Mesodermal cell (in vitro differentiated cells): ENCODE data around the gene JAK1.

Experiments
- H3K27ac ChIP-seq: 2 replicates; pipeline ENCODE4 v1.7.0; 2013; ENCODE audit warnings: mild to moderate bottlenecking, low read depth, low read length, moderate library complexity; ENCODE audit not compliant: severe bottlenecking
- H3K36me3 ChIP-seq: 2 replicates; pipeline ENCODE4 v1.7.1; 2013; ENCODE audit warnings: mild to moderate bottlenecking, low read length, moderate library complexity; ENCODE audit not compliant: control insufficient read depth, insufficient read depth
- H3K4me1 ChIP-seq: one replicate; pipeline ENCODE4 v1.7.1; 2013; ENCODE audit warnings: mild to moderate bottlenecking, low read length; ENCODE audit not compliant: insufficient read depth, control insufficient read depth, poor library complexity, severe bottlenecking
- H3K4me3 ChIP-seq: 2 replicates; pipeline ENCODE4 v1.7.0; 2013; ENCODE audit warnings: low read length, control low read depth, mild to moderate bottlenecking; ENCODE audit not compliant: insufficient read depth, poor library complexity, severe bottlenecking; ENCODE audit errors: extremely low read depth
- H3K9me3 ChIP-seq: 2 replicates; pipeline ENCODE4 v1.7.1; 2013; ENCODE audit warnings: mild to moderate bottlenecking, low read length, moderate library complexity; ENCODE audit not compliant: control insufficient read depth
- WGBS, 2 experiments: methylation state at CpG; one replicate each; pipeline ENCODE4 v1.1.5; 2013; ENCODE audit warnings: missing lambda C conversion rate in 2 of 2; ENCODE audit not compliant: insufficient coverage in 2 of 2; 5-methylcytosine and 5-hydroxymethylcytosine counted together

JAK1 gene

GRCh38 chr1:64847666-64848065, 118.7 kb downstream of the JAK1 start:
- 69 to 83% methylated on average over 2 to 4 of the region's 4 CpGs for WGBS, 2 experiments
- H3K4me3 ChIP-seq, result no peak overlapping the region
- no peak overlapping the region for H3K27ac ChIP-seq
- H3K4me1 ChIP-seq, result no peaks in the 10 kb centered on the region
- H3K36me3 ChIP-seq, result peaks cover 83% of the 10 kb centered on the region
- no peaks in the 10 kb centered on the region for H3K9me3 ChIP-seq

GRCh38 chr1:64846573-64847430, 119.5 kb downstream of the JAK1 start:
- Histone ChIP-seq H3K36me3 (peaks cover 77% of the 10 kb centered on the region), H3K4me1 (no peaks in the 10 kb centered on the region), H3K9me3 (no peaks in the 10 kb centered on the region), H3K27ac (no peak overlapping the region), H3K4me3 (no peak overlapping the region)
- 90 to 95% methylated on average over 6 to 8 of the region's 10 CpGs for WGBS, 2 experiments

- no peaks in the 10 kb centered on the region for H3K9me3 ChIP-seq
- peaks cover 4% of the 10 kb centered on the region for H3K4me1 ChIP-seq
- H3K36me3 ChIP-seq, result peaks cover 77% of the 10 kb centered on the region
- H3K27ac ChIP-seq, result no peak overlapping the region
- no peak overlapping the region for H3K4me3 ChIP-seq
- 94 to 95% methylated on average over 11 of the region's 13 CpGs for WGBS, 2 experiments
Observed at GRCh38 chr1:64845831-64846425, 120.4 kb downstream of the JAK1 start.

GRCh38 chr1:64844609-64845008, 121.7 kb downstream of the JAK1 start:
- peaks cover 4% of the 10 kb centered on the region for H3K4me1 ChIP-seq

GRCh38 chr1:64844175-64844574, 122.2 kb downstream of the JAK1 start:
- Histone ChIP-seq H3K9me3 (no peaks in the 10 kb centered on the region), H3K4me1 (peaks cover 4% of the 10 kb centered on the region), H3K27ac (no peak overlapping the region), H3K4me3 (no peak overlapping the region), H3K36me3 (peaks cover 76% of the 10 kb centered on the region)
- WGBS, 2 experiments, result 92 to 99% methylated on average over 3 to 7 of the region's 7 CpGs

More at GRCh38 chr1:64844609-64845008, 121.7 kb downstream of the JAK1 start:
- Histone ChIP-seq H3K9me3 (no peaks in the 10 kb centered on the region), H3K4me3 (no peak overlapping the region), H3K27ac (no peak overlapping the region), H3K36me3 (peaks cover 76% of the 10 kb centered on the region)
- 90 to 94% methylated on average over 3 to 5 of the region's 7 CpGs for WGBS, 2 experiments

GRCh38 chr1:64843675-64844074, 122.7 kb downstream of the JAK1 start:
- H3K4me3 ChIP-seq, result no peak overlapping the region
- 97 to 98% methylated on average over 7 to 8 of the region's 9 CpGs for WGBS, 2 experiments
- no peaks in the 10 kb centered on the region for H3K9me3 ChIP-seq
- peaks cover 4% of the 10 kb centered on the region for H3K4me1 ChIP-seq
- H3K27ac ChIP-seq, result no peak overlapping the region
- H3K36me3 ChIP-seq, result peaks cover 74% of the 10 kb centered on the region

GRCh38 chr1:64842224-64842623, 124.1 kb downstream of the JAK1 start:
- peaks cover 8% of the 10 kb centered on the region for H3K4me1 ChIP-seq
- no peak overlapping the region for H3K4me3 ChIP-seq
- peaks cover 75% of the 10 kb centered on the region for H3K36me3 ChIP-seq
- no peak overlapping the region for H3K27ac ChIP-seq
- H3K9me3 ChIP-seq, result no peaks in the 10 kb centered on the region
- WGBS, 2 experiments, result 90 to 100% methylated on average over 1 to 2 of the region's 2 CpGs

GRCh38 chr1:64841330-64842065, 124.9 kb downstream of the JAK1 start:
- WGBS, 2 experiments, result 84 to 94% methylated on average over 3 to 5 of the region's 6 CpGs
- H3K4me1 ChIP-seq, result peaks cover 16% of the 10 kb centered on the region
- H3K36me3 ChIP-seq, result peaks cover 75% of the 10 kb centered on the region

GRCh38 chr1:64839732-64840405, 126.5 kb downstream of the JAK1 start:
- Histone ChIP-seq H3K27ac (no peak overlapping the region), H3K4me3 (no peak overlapping the region), H3K4me1 (peaks cover 23% of the 10 kb centered on the region), H3K9me3 (no peaks in the 10 kb centered on the region), H3K36me3 (peaks cover 75% of the 10 kb centered on the region)
- 92 to 94% methylated on average over 13 to 15 of the region's 15 CpGs for WGBS, 2 experiments

More at GRCh38 chr1:64841330-64842065, 124.9 kb downstream of the JAK1 start:
- Histone ChIP-seq H3K4me3 (no peak overlapping the region), H3K27ac (no peak overlapping the region), H3K9me3 (no peaks in the 10 kb centered on the region)

- H3K27ac ChIP-seq, result no peak overlapping the region
- no peak overlapping the region for H3K4me3 ChIP-seq
- peaks cover 72% of the 10 kb centered on the region for H3K36me3 ChIP-seq
- H3K4me1 ChIP-seq, result peaks cover 25% of the 10 kb centered on the region
- H3K9me3 ChIP-seq, result no peaks in the 10 kb centered on the region
- WGBS, 2 experiments, result 94% methylated on average over 5 of the region's 5 CpGs
Observed at GRCh38 chr1:64839261-64839660, 127.1 kb downstream of the JAK1 start.
